BLaER1 treated with 17β-estradiol and CSF1 and Interleukin-3, amounts not matched to agents 10 nM and 100 nM (cell line): ENCODE measurements around the gene NDUFS7.

Source experiments
- H3K27ac ChIP-seq, 11 experiments: shearing (Covaris generic); formaldehyde crosslinking; 2 replicates each; pipeline ENCODE4 v1.8.1; 2022
- H3K27me3 ChIP-seq, 11 experiments: shearing (Covaris generic); formaldehyde crosslinking; 2 replicates each; pipeline ENCODE4 v1.8.1; 2022
- H3K36me3 ChIP-seq, 11 experiments: shearing (Covaris generic); formaldehyde crosslinking; 2 replicates each; pipeline ENCODE4 v1.8.1; 2022
- H3K4me1 ChIP-seq, 10 experiments: shearing (Covaris generic); formaldehyde crosslinking; 2 replicates each; pipeline ENCODE4 v1.8.1; 2022
- H3K4me2 ChIP-seq, 11 experiments: shearing (Covaris generic); formaldehyde crosslinking; 2 replicates each; pipeline ENCODE4 v1.8.1; 2022
- H3K4me3 ChIP-seq, 10 experiments: shearing (Covaris generic); formaldehyde crosslinking; 2 replicates each; pipeline ENCODE4 v1.8.1; 2022
- H3K9ac ChIP-seq, 11 experiments: shearing (Covaris generic); formaldehyde crosslinking; 2 replicates each; pipeline ENCODE4 v1.8.1; 2022
- H3K9me3 ChIP-seq, 11 experiments: shearing (Covaris generic); formaldehyde crosslinking; replicated peaks in 1 of 11; 2 replicates each; pipeline ENCODE4 v1.8.1; 2022
- H4K20me1 ChIP-seq, 11 experiments: shearing (Covaris generic); formaldehyde crosslinking; 2 replicates each; pipeline ENCODE4 v1.8.1; 2022
- Cebpa-rat ChIP-seq, 11 experiments: shearing (Covaris generic); IDR thresholded peaks; 2 replicates each; pipeline ENCODE4 v1.8.1; 2022

Gene NDUFS7

DNA sequence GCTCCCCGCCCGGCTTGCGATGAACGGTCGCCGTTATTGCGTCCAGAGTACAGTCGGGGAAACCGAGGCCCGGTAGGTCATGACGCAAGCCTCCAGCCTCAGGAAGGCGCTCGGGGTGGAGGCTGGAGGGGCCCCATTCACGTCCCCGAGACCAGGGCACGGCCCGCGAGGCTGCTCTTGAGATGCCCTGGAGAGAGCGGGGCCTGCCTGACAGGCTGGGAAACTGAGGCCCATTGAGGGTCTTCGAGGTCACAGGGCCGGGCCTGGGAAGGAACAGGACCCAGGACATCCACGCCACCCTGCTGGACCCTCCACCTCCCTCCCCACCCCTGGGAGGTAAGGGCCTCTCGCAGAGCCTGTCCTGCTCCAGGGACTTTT is 367 bp downstream of the NDUFS7 start:
- Histone ChIP-seq H3K27me3 (no peaks in the 10 kb centered on the region), H3K4me2 (peak overlapping the region; percentile 92 to 99 (median 94)), H3K9me3 (no peaks in the 10 kb centered on the region), H3K4me3 (peak overlapping the region; percentile 90 to 100 (median 98)), H4K20me1 (peaks cover 16 to 60% (median 29%) of the 10 kb centered on the region in 11 experiments; a peak in 18 of 22 replicates), H3K4me1 (peaks cover 19 to 43% (median 29%) of the 10 kb centered on the region in 10 experiments), H3K36me3 (peaks cover 17 to 32% (median 30%) of the 10 kb centered on the region in 11 experiments), H3K27ac (peak overlapping the region; percentile 82 to 95 (median 92)), H3K9ac (peak overlapping the region; percentile 89 to 96 (median 95))
- no peak for TF ChIP-seq Cebpa-rat (IDR thresholded peaks at IDR 0.05)

DNA sequence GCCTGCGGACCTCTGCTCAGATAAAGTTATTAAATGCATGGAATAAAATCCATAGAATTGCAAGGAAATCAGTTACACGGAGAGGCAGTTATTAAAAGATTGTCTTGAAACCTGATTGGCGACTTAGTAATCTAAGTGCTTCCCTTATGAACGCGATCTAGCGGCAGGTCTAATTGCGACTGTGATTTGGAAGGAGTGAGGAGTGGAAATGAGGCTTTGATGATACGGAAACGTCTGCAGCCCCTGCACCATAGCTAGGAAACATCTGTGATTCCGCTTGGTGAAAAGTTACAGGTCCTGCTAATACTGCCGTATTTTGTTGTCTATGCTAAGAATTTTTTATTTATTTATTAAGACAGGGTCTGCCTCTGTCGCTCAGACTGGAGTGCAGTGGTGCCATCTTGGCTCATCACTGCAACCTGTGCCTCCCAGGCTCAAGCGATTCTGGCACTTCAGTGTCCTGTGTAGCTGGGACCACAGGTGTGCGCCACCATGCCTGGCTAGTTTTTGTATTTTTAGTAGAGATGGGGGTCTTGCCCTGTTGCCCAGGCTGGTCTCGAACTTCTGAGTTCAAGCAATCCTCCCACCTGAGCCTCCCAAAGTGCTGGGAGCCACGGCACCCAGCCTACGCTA is 887 bp downstream of the NDUFS7 start:
- no peak for TF ChIP-seq Cebpa-rat (IDR thresholded peaks at IDR 0.05)
- Histone ChIP-seq H3K27me3 (no peaks in the 10 kb centered on the region), H3K9me3 (no peaks in the 10 kb centered on the region), H3K4me2 (peak overlapping the region; percentile 92 to 99 (median 94)), H3K36me3 (peaks cover 22 to 37% (median 35%) of the 10 kb centered on the region in 11 experiments), H3K4me1 (peaks cover 19 to 43% (median 29%) of the 10 kb centered on the region in 10 experiments), H4K20me1 (peaks cover 20 to 60% (median 35%) of the 10 kb centered on the region in 11 experiments; a peak in 18 of 22 replicates), H3K27ac (peak overlapping the region; percentile 82 to 95 (median 92); a peak in 21 of 22 replicates), H3K4me3 (peak overlapping the region; percentile 90 to 100 (median 98)), H3K9ac (peak overlapping the region; percentile 89 to 96 (median 95))

DNA sequence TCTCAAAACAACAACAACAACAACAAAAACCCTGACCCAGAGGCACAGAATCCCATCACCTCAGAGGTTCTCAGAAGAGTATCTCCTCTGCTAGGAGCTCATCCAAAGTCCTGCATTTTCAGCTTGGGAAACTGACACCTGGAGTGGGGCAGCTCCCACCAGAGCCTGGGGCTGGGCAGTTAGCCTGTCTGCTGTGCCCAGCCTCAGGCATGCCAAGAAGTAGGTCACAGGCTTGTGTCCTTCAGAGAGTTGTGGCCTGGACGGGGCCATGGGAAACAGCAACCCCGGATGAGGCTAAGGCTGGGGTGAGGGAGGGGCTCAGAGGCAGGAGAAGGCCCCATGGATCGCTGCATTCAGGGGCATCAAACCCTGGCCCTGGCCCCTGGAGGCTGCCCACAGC is 2.1 kb downstream of the NDUFS7 start:
- no peak for TF ChIP-seq Cebpa-rat (IDR thresholded peaks at IDR 0.05)
- H3K9ac ChIP-seq: peak overlapping the region in 10 of 11 experiments; percentile 7 to 96 (median 51); a peak in 15 of 22 replicates
- H3K36me3 ChIP-seq: peaks cover 32 to 49% (median 47%) of the 10 kb centered on the region in 11 experiments
- peaks cover 16 to 34% (median 24%) of the 10 kb centered on the region in 10 experiments for H3K4me1 ChIP-seq
- peak overlapping the region in 2 of 11 experiments; percentile 0 to 17; a peak in 2 of 22 replicates for H3K27ac ChIP-seq
- H3K27me3 ChIP-seq: no peaks in the 10 kb centered on the region
- H3K4me3 ChIP-seq: no peak overlapping the region
- peak overlapping the region in 9 of 11 experiments; percentile 5 to 99 (median 94); a peak in 8 of 22 replicates for H3K4me2 ChIP-seq
- H3K9me3 ChIP-seq: no peaks in the 10 kb centered on the region
- H4K20me1 ChIP-seq: peaks cover 20 to 64% (median 36%) of the 10 kb centered on the region in 11 experiments; a peak in 18 of 22 replicates

DNA sequence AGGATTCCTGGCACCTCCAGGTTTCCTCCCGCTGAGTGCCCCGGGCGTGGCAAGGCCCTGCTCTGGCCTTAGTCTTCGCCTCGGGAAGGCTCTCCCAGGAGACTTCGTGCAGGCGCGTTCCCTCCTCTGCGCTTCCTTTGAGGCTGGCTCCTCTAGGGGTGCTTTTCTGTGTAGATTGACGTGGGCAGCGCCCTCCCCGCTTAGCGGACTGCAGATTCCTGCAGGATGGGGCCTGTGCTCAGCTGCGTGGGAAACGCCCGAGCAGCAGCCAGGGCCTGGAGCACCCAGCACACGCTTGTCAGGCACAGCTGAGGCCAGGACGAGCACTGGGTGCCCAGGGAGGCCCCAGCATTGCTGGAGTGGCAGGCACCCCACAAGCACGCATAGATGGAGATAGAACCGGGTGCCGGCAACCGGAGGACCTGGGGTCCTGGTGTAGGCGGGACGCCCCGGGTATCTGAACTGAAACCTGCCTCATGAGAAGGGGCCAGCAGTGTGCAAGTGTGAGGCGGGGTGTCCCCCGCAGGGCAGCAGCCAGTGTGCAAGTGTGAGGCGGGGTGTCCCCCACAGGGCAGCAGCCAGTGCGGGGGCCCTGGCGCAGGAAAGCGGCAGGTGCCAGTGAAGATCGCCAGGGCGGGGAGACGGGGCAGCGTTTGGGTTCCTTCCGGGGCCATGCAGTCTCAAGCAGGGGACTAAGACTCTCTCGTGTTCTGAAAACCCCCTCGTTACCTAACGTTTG is 3.4 kb downstream of the NDUFS7 start:
- H3K27ac ChIP-seq: no peak overlapping the region
- peaks cover 20 to 66% (median 36%) of the 10 kb centered on the region in 11 experiments; a peak in 18 of 22 replicates for H4K20me1 ChIP-seq

DNA sequence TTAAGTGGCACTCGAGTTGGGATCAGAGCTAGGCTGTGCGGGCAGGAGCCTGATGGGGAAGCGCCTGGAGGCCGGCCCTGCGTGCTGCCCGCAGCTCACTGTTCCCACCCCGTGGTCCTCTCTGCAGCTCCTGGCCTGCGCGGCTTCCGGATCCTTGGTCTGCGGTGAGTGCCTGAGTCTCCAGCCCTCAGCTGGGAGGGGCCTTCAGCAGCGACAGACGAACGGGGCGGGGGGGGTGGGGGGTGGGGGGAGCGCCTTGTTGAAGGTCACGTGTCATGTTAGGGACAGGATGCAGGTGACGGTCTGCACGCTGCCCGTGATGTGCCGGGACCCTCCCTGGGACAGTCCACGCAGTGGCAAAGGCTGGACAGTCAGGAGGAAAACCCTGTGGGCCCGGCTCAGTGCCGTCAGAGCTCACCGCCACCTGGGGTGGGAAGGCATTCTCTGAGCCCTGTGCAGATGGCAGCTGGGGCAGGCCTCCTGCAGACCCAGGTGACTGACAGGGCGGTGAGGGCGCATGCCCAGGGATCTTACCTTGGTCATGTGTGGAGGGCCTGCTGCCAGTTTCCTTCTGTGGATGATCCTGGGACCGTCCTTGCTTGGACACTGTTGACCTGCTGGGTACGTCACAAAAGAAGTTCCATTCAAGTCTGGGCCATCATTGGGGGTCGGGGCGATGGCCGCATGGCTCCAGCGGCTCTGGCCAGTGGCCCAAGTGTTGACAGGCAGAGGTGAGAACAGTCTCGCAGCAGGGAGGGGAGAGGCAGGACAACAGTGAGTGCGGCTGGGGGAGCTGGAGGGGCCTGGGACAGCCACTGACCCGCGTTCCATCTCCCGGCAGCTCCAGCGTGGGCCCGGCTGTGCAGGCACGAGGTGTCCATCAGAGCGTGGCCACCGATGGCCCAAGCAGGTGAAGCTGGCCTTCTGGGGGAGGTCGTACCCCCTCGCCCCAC is 4.3 kb downstream of the NDUFS7 start:
- Histone ChIP-seq H3K36me3 (peaks cover 49 to 71% (median 68%) of the 10 kb centered on the region in 11 experiments), H3K9me3 (no peaks in the 10 kb centered on the region), H3K27ac (no peak overlapping the region), H3K4me3 (no peak overlapping the region), H3K27me3 (no peaks in the 10 kb centered on the region), H3K9ac (0 out of 22 replicates have a peak overlapping the region, but pooled peaks of 1 of the 11 experiments have one; percentile 18), H4K20me1 (peaks cover 20 to 68% (median 36%) of the 10 kb centered on the region in 11 experiments; a peak in 18 of 22 replicates), H3K4me2 (no peak overlapping the region), H3K4me1 (peaks cover 16 to 30% (median 24%) of the 10 kb centered on the region in 10 experiments)
- no peak for TF ChIP-seq Cebpa-rat (IDR thresholded peaks at IDR 0.05)

More for the DNA sequence above, 3.4 kb downstream of the NDUFS7 start:
- TF ChIP-seq Cebpa-rat (IDR thresholded peaks at IDR 0.05): no peak
- H3K4me3 ChIP-seq: no peak overlapping the region
- peaks cover 16 to 34% (median 24%) of the 10 kb centered on the region in 10 experiments for H3K4me1 ChIP-seq
- no peaks in the 10 kb centered on the region for H3K9me3 ChIP-seq
- no peaks in the 10 kb centered on the region for H3K27me3 ChIP-seq
- H3K9ac ChIP-seq: peak overlapping the region in 7 of 11 experiments; percentile 18 to 94 (median 42); a peak in 6 of 22 replicates
- peak overlapping the region in 2 of 11 experiments; percentile 15 to 28; a peak in 2 of 22 replicates for H3K4me2 ChIP-seq
- peaks cover 41 to 62% (median 60%) of the 10 kb centered on the region in 11 experiments for H3K36me3 ChIP-seq

DNA sequence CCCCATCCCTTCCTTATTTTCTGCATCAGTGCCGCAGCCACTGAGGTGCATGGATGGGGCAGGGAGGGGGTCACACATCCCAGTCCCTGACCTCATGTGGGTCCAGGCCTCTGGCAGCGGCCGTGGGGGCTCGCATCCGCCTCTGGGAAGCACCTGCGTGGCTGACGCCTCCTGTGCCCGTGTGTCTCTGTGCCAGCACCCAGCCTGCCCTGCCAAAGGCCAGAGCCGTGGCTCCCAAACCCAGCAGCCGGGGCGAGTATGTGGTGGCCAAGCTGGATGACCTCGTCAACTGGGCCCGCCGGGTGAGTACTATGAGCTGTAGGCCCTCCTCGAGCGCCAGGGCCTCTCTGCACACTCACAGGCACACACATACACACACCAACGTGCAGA is 4.9 kb downstream of the NDUFS7 start:
- peaks cover 55 to 77% (median 74%) of the 10 kb centered on the region in 11 experiments for H3K36me3 ChIP-seq
- H3K4me1 ChIP-seq: peaks cover 16 to 29% (median 24%) of the 10 kb centered on the region in 10 experiments
- no peak for TF ChIP-seq Cebpa-rat (IDR thresholded peaks at IDR 0.05)
- H3K27ac ChIP-seq: no peak overlapping the region
- no peaks in the 10 kb centered on the region for H3K9me3 ChIP-seq
- H3K4me3 ChIP-seq: no peak overlapping the region
- H3K27me3 ChIP-seq: no peaks in the 10 kb centered on the region
- H4K20me1 ChIP-seq: peaks cover 20 to 71% (median 37%) of the 10 kb centered on the region in 11 experiments; a peak in 18 of 22 replicates
- H3K4me2 ChIP-seq: no peak overlapping the region
- H3K9ac ChIP-seq: no peak overlapping the region

DNA sequence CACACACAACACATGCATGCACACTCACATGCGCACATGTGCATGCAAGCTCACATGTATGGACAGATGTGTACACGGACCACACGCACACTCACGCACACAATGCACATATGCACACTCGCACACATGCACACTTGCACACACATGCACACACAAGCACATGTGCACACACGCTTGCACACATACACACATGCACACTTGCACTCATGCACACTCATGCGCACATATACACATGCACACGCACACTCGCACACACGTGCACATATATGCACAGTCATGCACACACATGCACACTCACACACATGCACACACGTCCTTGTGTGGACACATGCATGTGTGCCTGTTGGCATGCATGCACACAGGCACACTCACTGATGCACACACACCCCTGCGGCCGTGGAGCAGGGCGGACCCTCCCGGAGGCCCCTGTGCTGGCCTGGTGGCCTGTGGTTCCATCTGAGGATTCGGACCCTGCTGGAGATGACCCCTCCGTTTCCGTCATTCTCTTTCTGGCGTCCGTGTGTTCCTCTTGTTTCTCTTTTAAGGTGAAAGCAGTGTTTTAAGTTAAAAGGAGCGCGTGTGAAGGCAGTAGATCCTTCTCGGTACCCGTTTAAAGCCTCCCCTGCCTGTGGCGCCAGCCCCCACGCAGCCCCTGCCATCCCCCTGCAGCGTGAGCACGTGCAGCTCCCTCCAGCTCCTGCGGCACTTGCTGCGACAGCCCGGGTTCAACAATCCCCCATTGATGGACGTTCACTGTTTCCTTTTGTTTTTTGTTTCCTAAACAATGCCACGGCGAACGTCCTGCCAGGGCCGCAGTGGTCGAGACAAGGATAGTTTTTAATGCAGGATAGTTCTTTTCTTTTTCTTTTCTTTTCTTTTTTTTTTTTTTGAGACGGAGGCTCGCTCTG is 5.6 kb downstream of the NDUFS7 start:
- Histone ChIP-seq H3K36me3 (peaks cover 55 to 84% (median 80%) of the 10 kb centered on the region in 11 experiments), H3K4me1 (peaks cover 16 to 29% (median 24%) of the 10 kb centered on the region in 10 experiments), H4K20me1 (peaks cover 17 to 78% (median 42%) of the 10 kb centered on the region in 11 experiments; a peak in 18 of 22 replicates), H3K27ac (no peak overlapping the region), H3K27me3 (no peaks in the 10 kb centered on the region), H3K4me2 (no peak overlapping the region), H3K4me3 (no peak overlapping the region), H3K9ac (no peak overlapping the region), H3K9me3 (no peaks in the 10 kb centered on the region)
- no peak for TF ChIP-seq Cebpa-rat (IDR thresholded peaks at IDR 0.05)
